HG03097 (cell line): ENCODE measurements around the gene NECTIN2.
"Not testable (repeated sequence)": the region's sequence is repeated elsewhere in the genome, so short reads cannot be mapped to it uniquely, and the experiment has no call there.

Source experiments
- ATAC-seq: cut with Tn5 transposase; IDR thresholded peaks from one replicate; pipeline ENCODE4 v1.9.1; 2021; ENCODE audit not compliant: unreplicated experiment, low FRiP score

NECTIN2 gene

GRCh38 chr19:44848812-44849447 lies 2.8 kb downstream of the NECTIN2 start:
- no peak for ATAC-seq

DNA sequence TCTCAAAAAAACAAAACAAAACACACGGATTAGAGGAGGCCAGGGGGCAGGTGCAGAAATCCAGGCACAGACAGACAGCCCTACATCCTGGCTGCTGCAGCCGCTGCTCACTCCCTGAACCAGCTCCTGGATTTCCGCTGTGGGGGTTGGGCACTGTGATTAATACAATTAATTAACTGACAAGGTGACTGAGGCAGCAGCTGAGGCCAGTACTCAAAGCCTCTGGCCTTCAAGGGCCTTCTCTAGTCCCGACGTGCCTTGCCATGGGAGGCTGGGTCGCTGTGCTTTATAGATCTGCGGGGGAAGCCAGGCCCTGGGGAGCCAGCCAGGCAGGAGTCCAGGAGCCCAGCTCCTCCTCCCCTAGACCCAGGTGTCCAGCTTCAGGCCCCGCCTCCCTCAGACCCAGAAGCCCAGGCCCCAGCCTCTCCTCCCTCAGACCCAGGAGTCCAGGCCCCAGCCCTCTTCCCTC lies 4.6 kb downstream of the NECTIN2 start:
- no peak for ATAC-seq

GRCh38 chr19:44851427-44851826 lies 5.3 kb downstream of the NECTIN2 start:
- ATAC-seq: no peak

DNA sequence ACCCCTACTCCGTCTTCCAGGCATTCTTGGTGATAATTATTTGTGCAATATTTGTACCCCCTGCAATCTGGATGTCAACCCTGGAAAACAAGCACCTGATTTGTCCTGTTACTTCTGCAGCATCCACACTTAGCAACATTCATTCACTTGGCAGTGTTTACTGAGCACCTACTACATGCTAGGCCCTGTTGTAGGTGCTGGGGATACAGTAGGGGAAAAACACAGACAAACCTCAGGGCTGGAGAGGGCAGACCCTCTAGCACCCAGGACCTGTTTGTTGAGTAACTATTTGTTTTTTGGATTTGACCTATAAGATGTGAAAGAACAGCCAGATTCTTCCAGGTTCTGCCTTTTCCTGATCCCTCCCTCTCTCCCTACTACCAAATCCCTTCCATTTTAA lies 9.5 kb downstream of the NECTIN2 start:
- no peak for ATAC-seq

GRCh38 chr19:44856421-44857083 lies 10.5 kb downstream of the NECTIN2 start:
- ATAC-seq: no peak

- no peak for ATAC-seq
These were observed 11.7 kb downstream of the NECTIN2 start for GRCh38 chr19:44857837-44858236.

- not testable (repeated sequence) for ATAC-seq
These were observed 15.5 kb downstream of the NECTIN2 start for GRCh38 chr19:44861576-44861975.

DNA sequence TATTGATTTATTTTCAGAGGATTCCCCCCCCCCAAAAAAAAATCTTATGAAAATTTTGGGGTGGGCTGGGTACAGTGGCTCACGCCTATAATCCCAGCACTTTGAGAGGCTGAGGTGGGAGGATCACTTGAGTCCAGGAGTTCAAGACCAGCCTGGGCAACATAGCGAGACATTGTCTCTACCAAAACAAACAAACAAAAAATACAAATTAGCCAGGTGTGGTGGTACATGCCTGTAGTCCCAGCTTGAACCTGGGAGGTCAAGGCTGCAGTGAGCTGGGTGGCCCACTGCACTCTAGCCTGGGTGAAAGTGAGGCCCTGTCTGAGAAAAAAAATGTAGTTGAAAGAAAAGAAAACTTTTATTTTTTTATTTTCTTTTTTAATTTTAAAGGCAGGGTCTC lies 17.9 kb downstream of the NECTIN2 start:
- ATAC-seq: no peak

DNA sequence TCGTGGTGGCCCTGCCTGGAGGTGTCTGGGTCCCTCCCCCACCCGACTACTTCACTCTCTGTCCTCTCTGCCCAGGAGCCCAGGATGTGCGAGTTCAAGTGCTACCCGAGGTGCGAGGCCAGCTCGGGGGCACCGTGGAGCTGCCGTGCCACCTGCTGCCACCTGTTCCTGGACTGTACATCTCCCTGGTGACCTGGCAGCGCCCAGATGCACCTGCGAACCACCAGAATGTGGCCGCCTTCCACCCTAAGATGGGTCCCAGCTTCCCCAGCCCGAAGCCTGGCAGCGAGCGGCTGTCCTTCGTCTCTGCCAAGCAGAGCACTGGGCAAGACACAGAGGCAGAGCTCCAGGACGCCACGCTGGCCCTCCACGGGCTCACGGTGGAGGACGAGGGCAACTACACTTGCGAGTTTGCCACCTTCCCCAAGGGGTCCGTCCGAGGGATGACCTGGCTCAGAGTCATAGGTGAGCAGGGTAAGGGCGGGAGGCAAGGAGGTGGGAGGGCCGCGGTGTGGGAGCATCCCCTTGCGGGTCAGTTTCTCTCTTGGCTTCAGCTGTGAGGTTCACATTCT lies 19.2 kb downstream of the NECTIN2 start:
- no peak for ATAC-seq

DNA sequence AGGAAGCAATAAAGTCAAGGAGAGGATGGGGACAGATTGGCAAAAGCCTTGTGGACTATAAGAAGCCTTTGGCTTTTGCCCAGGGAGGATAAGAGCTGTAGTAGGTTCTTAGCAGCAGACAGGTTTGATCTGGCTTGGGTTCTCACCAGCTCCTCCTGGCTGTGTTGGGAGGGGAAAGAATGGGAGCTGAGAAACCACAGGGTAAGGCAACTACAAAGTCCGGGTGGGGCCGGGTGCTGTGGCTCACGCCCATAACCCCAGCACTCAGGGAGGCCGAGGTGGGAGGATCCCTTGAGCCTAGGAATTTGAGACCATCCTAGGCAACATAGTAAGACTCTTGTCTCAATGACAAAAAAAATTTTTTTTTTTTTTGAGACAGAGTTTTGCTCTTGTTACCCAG lies 20.6 kb downstream of the NECTIN2 start:
- no peak for ATAC-seq

GRCh38 chr19:44867578-44867977 lies 21.5 kb downstream of the NECTIN2 start:
- no peak for ATAC-seq

GRCh38 chr19:44869733-44870470 lies 23.8 kb downstream of the NECTIN2 start:
- no peak for ATAC-seq

DNA sequence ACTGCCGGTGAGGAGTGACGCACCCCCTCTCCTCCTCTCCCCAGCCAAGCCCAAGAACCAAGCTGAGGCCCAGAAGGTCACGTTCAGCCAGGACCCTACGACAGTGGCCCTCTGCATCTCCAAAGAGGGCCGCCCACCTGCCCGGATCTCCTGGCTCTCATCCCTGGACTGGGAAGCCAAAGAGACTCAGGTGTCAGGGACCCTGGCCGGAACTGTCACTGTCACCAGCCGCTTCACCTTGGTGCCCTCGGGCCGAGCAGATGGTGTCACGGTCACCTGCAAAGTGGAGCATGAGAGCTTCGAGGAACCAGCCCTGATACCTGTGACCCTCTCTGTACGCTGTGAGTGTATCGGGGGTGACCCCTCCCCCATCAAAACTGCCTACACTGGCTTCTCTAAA lies 25.7 kb downstream of the NECTIN2 start:
- ATAC-seq: no peak

- no peak for ATAC-seq
These were observed 26.6 kb downstream of the NECTIN2 start for GRCh38 chr19:44872661-44873060.

- no peak for ATAC-seq
These were observed 28.2 kb downstream of the NECTIN2 start for GRCh38 chr19:44874317-44874716.

GRCh38 chr19:44875666-44876451 lies 29.8 kb downstream of the NECTIN2 start:
- ATAC-seq: no peak

- ATAC-seq: no peak
These were observed 30.9 kb downstream of the NECTIN2 start for GRCh38 chr19:44876930-44877535.

DNA sequence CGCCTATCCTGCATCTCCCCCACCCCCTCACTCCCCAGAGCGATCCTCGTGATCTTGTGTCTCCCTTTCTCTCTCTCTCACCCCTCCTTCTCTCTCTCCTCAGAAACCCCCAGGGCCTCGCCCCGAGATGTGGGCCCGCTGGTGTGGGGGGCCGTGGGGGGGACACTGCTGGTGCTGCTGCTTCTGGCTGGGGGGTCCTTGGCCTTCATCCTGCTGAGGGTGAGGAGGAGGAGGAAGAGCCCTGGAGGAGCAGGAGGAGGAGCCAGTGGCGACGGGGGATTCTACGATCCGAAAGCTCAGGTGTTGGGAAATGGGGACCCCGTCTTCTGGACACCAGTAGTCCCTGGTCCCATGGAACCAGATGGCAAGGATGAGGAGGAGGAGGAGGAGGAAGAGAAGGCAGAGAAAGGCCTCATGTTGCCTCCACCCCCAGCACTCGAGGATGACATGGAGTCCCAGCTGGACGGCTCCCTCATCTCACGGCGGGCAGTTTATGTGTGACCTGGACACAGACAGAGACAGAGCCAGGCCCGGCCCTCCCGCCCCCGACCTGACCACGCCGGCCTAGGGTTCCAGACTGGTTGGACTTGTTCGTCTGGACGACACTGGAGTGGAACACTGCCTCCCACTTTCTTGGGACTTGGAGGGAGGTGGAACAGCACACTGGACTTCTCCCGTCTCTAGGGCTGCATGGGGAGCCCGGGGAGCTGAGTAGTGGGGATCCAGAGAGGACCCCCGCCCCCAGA lies 32.2 kb downstream of the NECTIN2 start:
- no peak for ATAC-seq

DNA sequence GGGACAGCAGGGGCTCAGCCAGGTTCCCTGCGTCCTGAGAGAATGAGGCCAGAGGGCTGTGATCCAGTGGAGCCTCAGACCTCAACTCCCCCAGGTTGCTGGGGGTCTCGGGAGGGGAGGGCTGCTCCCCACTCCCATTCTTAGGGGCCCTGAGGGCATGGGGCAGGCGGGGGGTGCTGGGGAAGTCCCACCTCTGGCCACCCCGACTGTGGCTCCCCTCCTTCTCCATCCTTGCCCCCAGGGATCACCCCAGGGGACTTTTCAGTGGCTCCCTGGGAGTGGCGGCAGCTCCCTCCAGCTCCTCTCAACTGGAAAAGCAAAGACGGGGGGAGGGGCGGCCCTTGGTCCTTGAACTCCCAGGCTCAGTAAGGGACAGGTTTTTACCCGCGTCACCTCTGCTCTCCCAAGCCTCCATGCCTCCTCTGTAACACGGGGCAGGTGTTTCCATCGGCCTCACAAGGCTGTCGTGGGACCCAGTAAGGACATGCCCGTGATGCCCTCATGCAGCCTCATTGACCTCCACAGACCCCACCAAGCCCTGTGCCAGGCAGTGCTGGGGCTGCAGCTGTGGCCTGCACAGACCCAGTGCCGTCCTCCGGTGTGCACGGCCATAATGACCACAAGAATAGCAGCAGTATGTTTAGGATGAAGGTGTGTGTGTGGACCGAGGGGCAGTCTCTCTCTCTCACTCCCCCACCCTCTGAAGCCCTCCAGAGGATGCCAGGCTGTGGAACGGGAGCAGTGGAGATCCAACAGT lies 33.4 kb downstream of the NECTIN2 start:
- no peak for ATAC-seq
